Smooth muscle cell (in vitro differentiated cells): Measurements from ENCODE around the gene ZNF689. TPM values are rescaled to one million over a fixed set of nuclear protein-coding genes. Genes with fewer than 3 reads are reported as not detected.

Experiments
- DNase-seq: peaks from one replicate; lab custom pipeline; 2025; ENCODE audit not compliant: unreplicated experiment; lab: John Stamatoyannopoulos, UW
- H2AFZ ChIP-seq: fragments of 200-600 bp; sonication (generic); 2 replicates; pipeline ENCODE4 v1.6.0; 2016; ENCODE audit warnings: antibody characterized with exemption, low read depth, mild to moderate bottlenecking
- H3F3A ChIP-seq: fragments of 200-600 bp; sonication (generic); 2 replicates; pipeline ENCODE4 v1.6.0; 2017; ENCODE audit warnings: antibody characterized with exemption, low read depth
- H3K27ac ChIP-seq: fragments of 200-600 bp; sonication (generic); 2 replicates; pipeline ENCODE4 v1.5.1; 2016; ENCODE audit warnings: low read depth, mild to moderate bottlenecking
- H3K27me3 ChIP-seq: fragments of 200-600 bp; sonication (generic); 2 replicates; pipeline ENCODE4 v1.6.1; 2016; ENCODE audit warnings: low read depth, mild to moderate bottlenecking
- H3K36me3 ChIP-seq: fragments of 200-600 bp; sonication (generic); 2 replicates; pipeline ENCODE4 v1.5.1; 2016; ENCODE audit warnings: low read depth
- H3K4me1 ChIP-seq: fragments of 200-600 bp; sonication (generic); 2 replicates; pipeline ENCODE4 v1.5.1; 2016; ENCODE audit warnings: low read depth
- H3K4me2 ChIP-seq: fragments of 200-600 bp; sonication (generic); 2 replicates; pipeline ENCODE4 v1.6.0; 2016; ENCODE audit warnings: mild to moderate bottlenecking
- H3K4me3 ChIP-seq: fragments of 200-600 bp; sonication (generic); 2 replicates; pipeline ENCODE4 v1.5.1; 2016; ENCODE audit warnings: mild to moderate bottlenecking
- H3K79me2 ChIP-seq: fragments of 200-600 bp; sonication (generic); 2 replicates; pipeline ENCODE4 v1.6.0; 2016; ENCODE audit warnings: low read depth, mild to moderate bottlenecking
- H3K9ac ChIP-seq: fragments of 200-600 bp; sonication (generic); 2 replicates; pipeline ENCODE4 v1.6.0; 2016; ENCODE audit warnings: low read depth
- H3K9me3 ChIP-seq: fragments of 200-600 bp; sonication (generic); replicated peaks from 2 replicates; pipeline ENCODE4 v1.5.1; 2016; ENCODE audit warnings: low read depth
- H4K20me1 ChIP-seq: fragments of 200-600 bp; sonication (generic); 2 replicates; pipeline ENCODE4 v1.6.0; 2016; ENCODE audit warnings: low read depth
- CTCF ChIP-seq: fragments of 200-600 bp; sonication (generic); IDR thresholded peaks from 2 replicates; pipeline ENCODE4 v1.5.1; 2017; ENCODE audit warnings: borderline replicate concordance, mild to moderate bottlenecking, antibody characterized with exemption; ENCODE audit not compliant: insufficient read depth, poor library complexity, severe bottlenecking
- WGBS: methylation state at CpG from one replicate; pipeline ENCODE4 v1.1.7; 2016; ENCODE audit warnings: low lambda C conversion rate; 5-methylcytosine and 5-hydroxymethylcytosine counted together
- polyA plus RNA-seq: library from polyadenylated mRNA; unstranded; fragments of >200 nt; fragmentation: Nextera tagmentation; extraction: Ambion mirVana; gene quantifications from 2 replicates; pipeline ENCODE4 v1.2.1, GENCODE V29; 2016
- total RNA-seq: library from RNA; depleted of rRNA; stranded (reverse); fragments of >200 nt; gene quantifications from 2 replicates; pipeline ENCODE4 v1.2.3, GENCODE V29; 2014

Gene ZNF689
- total and polyA plus RNA-seq, 2 experiments from 2014 or later, result 8.2 to 10.0 TPM

DNA sequence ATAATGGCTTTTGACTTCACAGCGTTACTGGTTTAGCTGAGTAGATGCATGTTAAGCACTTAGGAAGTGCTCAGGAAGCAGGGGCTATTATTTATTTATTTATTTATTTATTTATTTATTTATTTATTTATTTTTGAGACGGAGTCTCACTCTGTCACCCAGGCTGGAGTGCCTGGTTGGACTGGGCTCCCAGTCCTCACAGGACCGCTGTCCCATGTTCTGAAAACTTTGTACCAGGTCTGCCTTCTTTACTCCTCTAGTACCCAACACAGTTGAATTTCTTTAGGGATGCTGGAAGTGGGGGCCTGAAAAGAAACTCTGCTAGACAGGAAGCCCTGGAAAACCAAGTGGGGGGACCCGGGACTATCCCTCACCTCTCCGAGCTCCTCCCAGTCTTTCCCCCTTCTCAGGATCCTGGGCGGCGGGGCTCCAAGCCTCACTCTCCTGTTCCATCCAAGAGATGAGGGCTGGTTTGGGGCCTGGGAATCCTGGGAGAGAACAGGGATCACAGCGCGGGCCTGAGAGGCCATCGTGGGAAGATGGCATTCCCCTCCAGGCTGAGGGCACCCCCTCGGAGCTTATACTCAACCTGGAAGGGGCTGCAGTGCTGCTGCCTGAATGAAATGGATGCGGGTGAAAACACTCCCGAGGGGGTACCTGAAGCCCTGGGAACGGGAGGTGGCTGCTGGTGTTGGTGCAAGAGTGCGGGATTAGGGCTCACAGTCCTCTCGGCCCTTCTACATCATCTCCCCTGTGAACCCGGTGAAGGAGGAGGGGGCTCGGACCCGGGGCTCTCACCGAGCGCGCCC lies 39.3 kb downstream of the ZNF689 start:
- 23% methylated on average over 22 of the region's 22 CpGs for WGBS
- Histone ChIP-seq H3K4me2 (peak overlapping the region; percentile 91), H3K79me2 (no peaks in the 10 kb centered on the region), H3K27me3 (no peaks in the 10 kb centered on the region), H3K9ac (peak overlapping the region; percentile 58), H3K4me1 (peaks cover 13% of the 10 kb centered on the region), H3K4me3 (peak overlapping the region; percentile 63), H4K20me1 (no peaks in the 10 kb centered on the region), H2AFZ (peak overlapping the region; percentile 53), H3K36me3 (no peaks in the 10 kb centered on the region), H3F3A (peaks cover 6% of the 10 kb centered on the region), H3K27ac (peak overlapping the region; percentile 35), H3K9me3 (no peaks in the 10 kb centered on the region)
- DNase-seq, result no peak
- no peak for TF ChIP-seq CTCF

- H3K27ac ChIP-seq, result no peak overlapping the region
- peaks cover 13% of the 10 kb centered on the region for H3K4me1 ChIP-seq
- no peaks in the 10 kb centered on the region for H3K27me3 ChIP-seq
- no peak for TF ChIP-seq CTCF
- peak overlapping the region; percentile 63 for H3K4me3 ChIP-seq
- peaks cover 6% of the 10 kb centered on the region for H3F3A ChIP-seq
- H4K20me1 ChIP-seq, result no peaks in the 10 kb centered on the region
- no peak overlapping the region for H2AFZ ChIP-seq
- WGBS, result 96% methylated on average over 38 of the region's 44 CpGs
- no peak overlapping the region for H3K9ac ChIP-seq
- H3K4me2 ChIP-seq, result peak overlapping the region; percentile 91
- no peaks in the 10 kb centered on the region for H3K36me3 ChIP-seq
- no peaks in the 10 kb centered on the region for H3K9me3 ChIP-seq
- no peak for DNase-seq
- no peaks in the 10 kb centered on the region for H3K79me2 ChIP-seq
Measured at GRCh38 chr16:30569746-30570635, 40.2 kb downstream of the ZNF689 start.

GRCh38 chr16:30569281-30569680 lies 40.9 kb downstream of the ZNF689 start:
- no peaks in the 10 kb centered on the region for H3K9me3 ChIP-seq
- WGBS, result 95% methylated on average over 3 of the region's 3 CpGs

More at GRCh38 chr16:30569281-30569680, 40.9 kb downstream of the ZNF689 start:
- H3K27ac ChIP-seq, result no peak overlapping the region
- H3K4me2 ChIP-seq, result no peak overlapping the region
- no peak for DNase-seq
- H2AFZ ChIP-seq, result no peak overlapping the region
- H3K4me1 ChIP-seq, result peaks cover 13% of the 10 kb centered on the region
- TF ChIP-seq CTCF, result no peak
- H3F3A ChIP-seq, result peaks cover 6% of the 10 kb centered on the region
- no peak overlapping the region for H3K9ac ChIP-seq
- no peaks in the 10 kb centered on the region for H4K20me1 ChIP-seq
- H3K4me3 ChIP-seq, result no peak overlapping the region
- no peaks in the 10 kb centered on the region for H3K79me2 ChIP-seq
- no peaks in the 10 kb centered on the region for H3K36me3 ChIP-seq
- H3K27me3 ChIP-seq, result no peaks in the 10 kb centered on the region
